ENCODE results near the gene CCT2.

CCT2 gene

DNA sequence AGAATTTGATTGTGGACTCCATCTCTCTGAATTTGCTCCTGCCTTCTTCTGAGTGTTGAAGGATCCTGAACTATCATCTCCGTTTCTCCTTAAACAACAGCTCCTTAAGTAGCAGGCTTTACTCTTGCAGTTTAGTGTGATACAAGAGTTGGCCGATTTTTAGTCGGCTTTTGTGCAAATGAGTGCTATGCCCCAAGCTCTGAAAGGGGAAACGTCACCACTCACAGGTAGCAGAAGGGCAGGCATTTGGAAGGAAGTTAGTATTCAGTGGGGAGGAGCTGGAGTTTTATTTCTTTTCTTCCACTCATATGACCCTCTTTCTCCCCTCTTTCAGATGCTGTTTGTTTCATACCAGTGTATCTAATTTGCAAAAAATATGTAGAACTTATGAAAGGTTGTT lies 61.9 kb downstream of the CCT2 start:
- DNase-seq = no peak

DNA sequence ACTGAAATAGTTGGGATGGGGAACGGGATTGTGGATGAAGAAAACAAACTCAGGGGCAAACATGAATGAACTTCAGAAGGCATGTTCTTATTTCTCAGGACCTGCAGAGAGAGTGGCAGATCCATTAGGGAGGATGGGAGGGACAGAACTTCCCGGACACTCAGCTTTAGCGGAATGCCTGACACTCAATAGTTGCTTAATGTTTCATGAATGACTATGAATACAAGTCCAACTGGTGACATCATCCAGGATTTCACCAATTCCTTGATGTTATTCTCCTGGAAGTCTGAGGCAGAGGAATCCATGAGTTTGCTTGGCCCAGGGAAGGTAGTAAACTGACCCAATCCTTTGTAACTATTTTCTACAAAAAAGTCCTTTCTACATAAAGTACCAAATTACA lies 63.2 kb downstream of the CCT2 start:
- no peak for DNase-seq

DNA sequence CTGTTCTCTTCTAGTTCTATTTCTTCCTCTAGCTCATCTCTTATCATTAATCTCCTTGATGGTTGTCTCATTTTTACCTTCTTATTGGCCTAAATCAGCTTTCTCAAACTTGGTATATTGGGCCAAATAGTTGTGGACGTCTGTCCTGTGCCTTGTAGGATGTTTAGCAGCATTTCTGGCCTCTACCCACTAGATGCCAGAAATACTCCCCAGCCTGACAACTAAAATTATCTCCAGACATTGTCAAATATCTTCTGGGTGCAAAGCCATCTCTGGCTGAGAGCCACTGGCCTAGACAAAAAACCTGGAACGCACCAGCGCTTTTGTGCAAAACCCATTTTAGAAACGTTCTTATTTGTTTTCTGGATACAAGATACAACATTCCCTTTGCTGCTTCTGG lies 64.3 kb downstream of the CCT2 start:
- no peak for DNase-seq
